Mucosa of descending colon (tissue), 3 donors: ENCODE data around the gene VPS16. TPM values are rescaled to one million over a fixed set of nuclear protein-coding genes. Genes with fewer than 3 reads are reported as not detected.

Source experiments
- ATAC-seq: fragments of 200-7000 bp; cut with Tn5 transposase; one replicate; pipeline ENCODE4 v1.9.1; 2020; ENCODE audit warnings: mild to moderate bottlenecking, moderate library complexity
- DNase-seq, 3 donors: peaks; one replicate each; pipeline ENCODE4 v3.0.0-alpha.2; 2020
- H3K36me3 ChIP-seq: fragments of 200-600 bp; one replicate; pipeline ENCODE4 v1.8.0; 2021; ENCODE audit warnings: low read depth, mild to moderate bottlenecking
- H3K4me1 ChIP-seq: fragments of 200-600 bp; one replicate; pipeline ENCODE4 v1.8.0; 2021; ENCODE audit warnings: low read depth, mild to moderate bottlenecking
- H3K4me3 ChIP-seq: fragments of 200-600 bp; one replicate; pipeline ENCODE4 v1.8.0; 2021; ENCODE audit warnings: mild to moderate bottlenecking
- H3K9me3 ChIP-seq: fragments of 200-600 bp; one replicate; pipeline ENCODE4 v1.8.0; 2021; ENCODE audit warnings: mild to moderate bottlenecking
- intact Hi-C, 2 donors: fragments of 100-400 bp; cut with DNase I in 1 of 2; cut with micrococcal nuclease in 1 of 2; formaldehyde crosslinking; loops; one replicate each; pipeline versions ENCODE4 v1.11.0 to v1.11.1; 2022; cut with DNase I, micrococcal nuclease
- total RNA-seq, 3 donors: library from RNA; stranded (reverse); fragmentation: NEBNext Ultra II Directional in 2 of 3; extraction: Animal tissue kit (Norgen Biotek cat#: 25700) in 2 of 3; gene quantifications; one replicate each; pipeline versions ENCODE4 v1.2.1 to v1.2.4, GENCODE V29; 2021 to 2023
- TF ChIP-seq, protein P1 (sequence below): fragments of 200-600 bp; IDR thresholded peaks from one replicate; pipeline ENCODE4 v1.8.0; 2022; ENCODE audit warnings: antibody characterized with exemption, mild to moderate bottlenecking
- donor health status: DM: no; HTN: no; CAD: no; lungs with moderate emphysema.
- donor health status: DM: no; HTN: no; CAD: no.
- donor health status: DM: no; HTN: yes; CAD: no.

VPS16 gene
- total RNA-seq, 3 donors from 2014 or later: 36.9 to 52.0 (median 38.5) TPM

DNA sequence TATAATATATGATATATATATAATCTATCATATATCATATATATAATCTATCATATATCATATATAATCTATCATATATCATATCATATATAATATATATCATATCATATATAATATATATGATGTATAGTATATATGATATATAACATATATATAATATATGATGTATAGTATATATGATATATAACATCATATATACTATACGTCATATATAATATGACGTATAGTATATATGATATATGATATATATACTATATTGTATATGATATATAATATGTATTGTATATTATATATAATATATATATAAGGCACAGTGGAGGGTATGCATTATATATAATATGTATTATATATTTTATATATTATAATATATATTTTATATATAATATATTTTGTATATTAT, 69.4 kb downstream of the VPS16 start:
- intact Hi-C loops: no loop called here
- H3K4me1 ChIP-seq: no peaks in the 10 kb centered on the region
- ATAC-seq (no peak), DNase-seq (no peak)
- TF ChIP-seq, protein P1, sequence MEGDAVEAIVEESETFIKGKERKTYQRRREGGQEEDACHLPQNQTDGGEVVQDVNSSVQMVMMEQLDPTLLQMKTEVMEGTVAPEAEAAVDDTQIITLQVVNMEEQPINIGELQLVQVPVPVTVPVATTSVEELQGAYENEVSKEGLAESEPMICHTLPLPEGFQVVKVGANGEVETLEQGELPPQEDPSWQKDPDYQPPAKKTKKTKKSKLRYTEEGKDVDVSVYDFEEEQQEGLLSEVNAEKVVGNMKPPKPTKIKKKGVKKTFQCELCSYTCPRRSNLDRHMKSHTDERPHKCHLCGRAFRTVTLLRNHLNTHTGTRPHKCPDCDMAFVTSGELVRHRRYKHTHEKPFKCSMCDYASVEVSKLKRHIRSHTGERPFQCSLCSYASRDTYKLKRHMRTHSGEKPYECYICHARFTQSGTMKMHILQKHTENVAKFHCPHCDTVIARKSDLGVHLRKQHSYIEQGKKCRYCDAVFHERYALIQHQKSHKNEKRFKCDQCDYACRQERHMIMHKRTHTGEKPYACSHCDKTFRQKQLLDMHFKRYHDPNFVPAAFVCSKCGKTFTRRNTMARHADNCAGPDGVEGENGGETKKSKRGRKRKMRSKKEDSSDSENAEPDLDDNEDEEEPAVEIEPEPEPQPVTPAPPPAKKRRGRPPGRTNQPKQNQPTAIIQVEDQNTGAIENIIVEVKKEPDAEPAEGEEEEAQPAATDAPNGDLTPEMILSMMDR: no peak
- no peaks in the 10 kb centered on the region for H3K9me3 ChIP-seq
- no peak overlapping the region for H3K4me3 ChIP-seq
- H3K36me3 ChIP-seq: no peaks in the 10 kb centered on the region

DNA sequence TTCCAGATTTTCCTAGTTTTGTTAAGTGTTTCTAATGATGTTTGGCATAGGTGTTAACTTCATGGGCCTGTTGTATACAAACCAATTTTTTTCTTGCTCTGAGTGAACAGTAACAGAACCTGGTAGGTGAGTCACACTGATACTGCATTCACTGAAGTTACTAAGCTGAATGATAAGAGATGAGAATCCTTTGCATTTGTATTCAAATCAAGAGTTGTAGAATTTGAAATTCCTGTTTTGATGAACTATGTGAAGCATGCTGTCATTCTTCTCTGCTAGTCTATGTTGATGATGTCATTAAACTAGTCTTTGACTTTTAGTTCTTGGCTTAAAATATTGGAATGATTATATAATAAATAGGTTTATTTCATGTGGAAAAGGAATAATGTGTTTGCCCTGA, 70.7 kb downstream of the VPS16 start:
- intact Hi-C loops: no loop called here
- no peaks in the 10 kb centered on the region for H3K4me1 ChIP-seq
- TF ChIP-seq, protein P1: no peak
- no peaks in the 10 kb centered on the region for H3K9me3 ChIP-seq
- no peak overlapping the region for H3K4me3 ChIP-seq
- no peaks in the 10 kb centered on the region for H3K36me3 ChIP-seq
- DNase-seq (no peak), ATAC-seq (no peak)

DNA sequence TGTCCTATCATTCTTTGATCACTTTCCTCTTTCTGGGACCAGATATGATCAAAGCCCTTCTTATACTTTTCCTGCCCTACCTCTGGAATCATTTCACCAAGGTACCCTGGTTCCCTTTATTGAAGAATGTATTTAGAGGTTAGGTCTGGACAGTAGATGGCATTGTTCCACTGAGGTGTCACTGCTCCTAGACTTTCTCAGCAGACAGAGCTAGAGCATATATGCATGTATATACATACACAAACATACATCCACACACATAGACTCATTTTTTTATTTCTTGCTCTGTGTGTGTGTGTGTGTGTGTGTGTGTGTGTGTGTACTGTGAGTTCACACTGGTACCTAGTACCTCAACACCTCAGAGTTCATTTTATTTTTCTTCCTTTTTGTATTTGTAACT, 73.6 kb downstream of the VPS16 start:
- Histone ChIP-seq H3K9me3 (no peaks in the 10 kb centered on the region), H3K36me3 (no peaks in the 10 kb centered on the region), H3K4me3 (no peak overlapping the region), H3K4me1 (peaks cover 11% of the 10 kb centered on the region)
- TF ChIP-seq, protein P1: no peak
- ATAC-seq (peak; percentile 66), DNase-seq (peak in 1 of 3 donors; percentile 29)
- intact Hi-C loops: no loop called here

Other genes with a start within 250 kb of the VPS16 start
- 100 to 1,000 TPM in 2 of 3 donors, 10 to 100 TPM in 1; 80.8 to 116 (median 107) TPM for gene NOP56, start 188.1 kb upstream of the VPS16 start, total RNA-seq
- 100 to 1,000 TPM; 112 to 128 (median 123) TPM for gene IDH3B, start 176.5 kb upstream of the VPS16 start, total RNA-seq
- gene EBF4, start 148.0 kb upstream of the VPS16 start, total RNA-seq: 10 to 100 TPM in 1 of 3 donors, 1 to 10 TPM in 2; 3.6 to 53.3 (median 4.5) TPM
- 1 to 10 TPM in 2 of 3 donors, not detected in 1; 1.7 to 7.1 TPM for gene CPXM1, start 40.1 kb upstream of the VPS16 start, total RNA-seq
- gene C20orf141, start 25.8 kb upstream of the VPS16 start, total RNA-seq: not detected
- gene TMEM239, start 24.4 kb upstream of the VPS16 start, total RNA-seq: not detected
- 10 to 100 TPM; 21.1 to 35.0 (median 29.6) TPM for gene PCED1A, start 90 bp upstream of the VPS16 start, total RNA-seq
- gene PTPRA, start 32.7 kb downstream of the VPS16 start, total RNA-seq: 10 to 100 TPM; 39.0 to 64.7 (median 59.3) TPM
- gene GNRH2, start 202.9 kb downstream of the VPS16 start, total RNA-seq: 1 to 10 TPM in 1 of 3 donors, not detected in 2; 1.1 TPM
- 10 to 100 TPM; 29.6 to 47.9 (median 32.9) TPM for gene MRPS26, start 205.3 kb downstream of the VPS16 start, total RNA-seq
- gene OXT, start 230.9 kb downstream of the VPS16 start, total RNA-seq: under 1 TPM in 1 of 3 donors, not detected in 2; 0.66 TPM
- not detected for gene AVP, start 244.0 kb downstream of the VPS16 start, total RNA-seq